DOHH2 (cell line): Measurements from ENCODE around the gene IPCEF1.

Source experiments
- H3F3A ChIP-seq: fragments of 200-600 bp; sonication (generic), shearing (Covaris generic); 2 replicates; pipeline ENCODE4 v1.6.0; 2016; ENCODE audit warnings: antibody characterized with exemption, mild to moderate bottlenecking; ENCODE audit not compliant: control insufficient read depth, insufficient read depth
- H3K27ac ChIP-seq: fragments of 200-600 bp; sonication (generic); 2 replicates; pipeline ENCODE4 v1.5.1; 2014; ENCODE audit warnings: low read depth, mild to moderate bottlenecking, low read length, moderate library complexity
- H3K27me3 ChIP-seq: fragments of 200-600 bp; sonication (generic); 2 replicates; pipeline ENCODE4 v1.6.1; 2014; ENCODE audit warnings: mild to moderate bottlenecking, low read length, mixed read lengths; ENCODE audit not compliant: control insufficient read depth
- H3K36me3 ChIP-seq: fragments of 200-600 bp; sonication (generic); 2 replicates; pipeline ENCODE4 v1.6.1; 2014; ENCODE audit warnings: mild to moderate bottlenecking, low read length, moderate library complexity, mixed read lengths; ENCODE audit not compliant: control insufficient read depth
- H3K4me1 ChIP-seq: fragments of 200-600 bp; sonication (generic); 2 replicates; pipeline ENCODE4 v1.6.1; 2014; ENCODE audit warnings: mild to moderate bottlenecking, low read length, mixed read lengths; ENCODE audit not compliant: control insufficient read depth
- H3K4me2 ChIP-seq: fragments of 200-600 bp; sonication (generic); 2 replicates; pipeline ENCODE4 v1.6.0; 2014; ENCODE audit warnings: mild to moderate bottlenecking, low read length, moderate library complexity
- H3K4me3 ChIP-seq: fragments of 200-600 bp; sonication (generic); 2 replicates; pipeline ENCODE4 v1.5.1; 2014; ENCODE audit warnings: mild to moderate bottlenecking, low read length, mixed read lengths
- H3K79me2 ChIP-seq: fragments of 200-600 bp; sonication (generic); 2 replicates; pipeline ENCODE4 v1.6.1; 2014; ENCODE audit warnings: mild to moderate bottlenecking, low read length, mixed read lengths; ENCODE audit not compliant: control insufficient read depth
- H3K9me2 ChIP-seq: fragments of 200-600 bp; sonication (generic); replicated peaks from 2 replicates; pipeline ENCODE4 v1.6.1; 2014; ENCODE audit warnings: mild to moderate bottlenecking, low read length, mixed read lengths; ENCODE audit not compliant: control insufficient read depth
- H3K9me3 ChIP-seq: fragments of 200-600 bp; sonication (generic); 2 replicates; pipeline ENCODE4 v1.6.1; 2014; ENCODE audit warnings: antibody characterized with exemption, low read length, mixed read lengths; ENCODE audit not compliant: control insufficient read depth, insufficient read depth
- H4K20me1 ChIP-seq: fragments of 200-600 bp; sonication (generic); 2 replicates; pipeline ENCODE4 v1.6.0; 2014; ENCODE audit warnings: low read depth, mild to moderate bottlenecking, antibody characterized with exemption, low read length, moderate library complexity; ENCODE audit not compliant: control insufficient read depth, insufficient read depth
- CTCF ChIP-seq: fragments of 200-600 bp; sonication (generic); IDR thresholded peaks from one replicate; pipeline ENCODE4 v1.5.1; 2014; ENCODE audit warnings: antibody characterized with exemption, mild to moderate bottlenecking, low read depth, low read length; ENCODE audit not compliant: poor library complexity, severe bottlenecking
- EZH2phosphoT487 ChIP-seq: fragments of 200-600 bp; sonication (generic); IDR thresholded peaks from 2 replicates; pipeline ENCODE4 v1.6.1; 2017; ENCODE audit warnings: borderline replicate concordance, mild to moderate bottlenecking, antibody characterized with exemption, low read length, moderate library complexity, mixed read lengths

Gene IPCEF1

GRCh38 chr6:154367839-154368695, 11.5 kb upstream of the IPCEF1 start:
- Histone ChIP-seq H3F3A (no peaks in the 10 kb centered on the region), H3K9me2 (no peaks in the 10 kb centered on the region), H4K20me1 (no peaks in the 10 kb centered on the region), H3K4me2 (no peak overlapping the region), H3K4me1 (no peaks in the 10 kb centered on the region), H3K27ac (no peak overlapping the region), H3K27me3 (no peaks in the 10 kb centered on the region), H3K4me3 (no peak overlapping the region), H3K79me2 (no peaks in the 10 kb centered on the region), H3K9me3 (no peaks in the 10 kb centered on the region), H3K36me3 (no peaks in the 10 kb centered on the region)
- TF ChIP-seq EZH2phosphoT487 (no peak), CTCF (no peak)

- Histone ChIP-seq H3K4me3 (no peak overlapping the region), H3F3A (no peaks in the 10 kb centered on the region), H3K4me2 (no peak overlapping the region), H3K79me2 (no peaks in the 10 kb centered on the region), H3K9me3 (no peaks in the 10 kb centered on the region), H3K36me3 (no peaks in the 10 kb centered on the region), H4K20me1 (no peaks in the 10 kb centered on the region), H3K27ac (no peak overlapping the region), H3K4me1 (no peaks in the 10 kb centered on the region), H3K9me2 (no peaks in the 10 kb centered on the region), H3K27me3 (no peaks in the 10 kb centered on the region)
- TF ChIP-seq EZH2phosphoT487 (no peak), CTCF (no peak)
Measured at GRCh38 chr6:154367336-154367735, 10.7 kb upstream of the IPCEF1 start.

GRCh38 chr6:154363821-154364220, 7.2 kb upstream of the IPCEF1 start:
- TF ChIP-seq CTCF, result no peak
- no peak for TF ChIP-seq EZH2phosphoT487
- Histone ChIP-seq H3K36me3 (no peaks in the 10 kb centered on the region), H3F3A (no peaks in the 10 kb centered on the region), H3K27me3 (no peaks in the 10 kb centered on the region), H3K79me2 (no peaks in the 10 kb centered on the region), H3K9me3 (no peaks in the 10 kb centered on the region), H3K4me1 (no peaks in the 10 kb centered on the region), H3K4me2 (no peak overlapping the region), H3K27ac (no peak overlapping the region), H3K9me2 (no peaks in the 10 kb centered on the region), H4K20me1 (no peaks in the 10 kb centered on the region), H3K4me3 (no peak overlapping the region)
